ENCODE results near the gene GAS2L3. TPM values are rescaled to one million over a fixed set of nuclear protein-coding genes. Genes with fewer than 3 reads are reported as not detected.

The GAS2L3 gene
- total and polyA plus RNA-seq, 2 of the 13 experiments (the other 11 are each of a cell fraction or from before 2014, with no cell fraction given), result 7.0 to 20.8 TPM

- CTCF ChIA-PET (ENCODE audit: low intra/inter-chr PET ratio, low total read pairs), result no interaction called here
- peaks cover 6% of the 10 kb centered on the region for H3K79me2 ChIP-seq (ENCODE audit: insufficient read depth, low read length)
- no peak overlapping the region for H3K9ac ChIP-seq (ENCODE audit: insufficient read depth, low read depth, low read length)
- no peak overlapping the region for H3K27ac ChIP-seq (ENCODE audit: extremely low read length, insufficient read depth, low read length)
- H2AFZ ChIP-seq (ENCODE audit: low read length), result no peak overlapping the region
- BruUV-seq (replicated peaks), result no TSS peak
- no peaks in the 10 kb centered on the region for H3K9me3 ChIP-seq (ENCODE audit: low read length)
- no peak overlapping the region for H3K4me3 ChIP-seq (replicated peaks in 1 of 3; ENCODE audit: insufficient read depth in 1 of 3, low read depth in 2 of 3, low read length in 3 of 3)
- no peak for ATAC-seq
- no peak for DNase-seq (ENCODE audit: low spot score)
- FAIRE-seq, result no peak
- 97% methylated on average over 2 of the region's 2 CpGs for WGBS (ENCODE audit: low lambda C conversion rate)
- in situ Hi-C loops (cut with HindIII; ENCODE audit: extremely low pct_ligation_motif_present, low pct_unique_long_range_greater_than_20kb) (no loop called here), intact Hi-C loops (cut with micrococcal nuclease; ENCODE audit: unreplicated experiment) (no loop called here)
- no peak overlapping the region for H3K4me2 ChIP-seq (ENCODE audit: low read depth, low read length)
- H4K20me1 ChIP-seq (ENCODE audit: insufficient read depth, low read length), result no peaks in the 10 kb centered on the region; the same call in 1 of the 2 replicates
- POLR2A ChIA-PET, result no interaction called here
- H3K4me1 ChIP-seq (ENCODE audit: insufficient read depth, low read length), result no peaks in the 10 kb centered on the region
- H3K36me3 ChIP-seq (replicated peaks in 1 of 2; ENCODE audit: control insufficient read depth in 1 of 2, insufficient read depth in 2 of 2, low read length in 2 of 2), result peaks cover 2 to 65% of the 10 kb centered on the region in 2 experiments; a peak in 4 of 5 replicates
- TF ChIP-seq ZNF205 (CRISPR knock-in tag; IDR thresholded peaks at IDR 0.05) (no peak), ZNF883 (CRISPR knock-in tag; IDR thresholded peaks at IDR 0.05; ENCODE audit: not compliant biosample characterization) (no peak), CC2D1A (CRISPR knock-in tag; IDR thresholded peaks at IDR 0.05) (no peak), ZNF652 (CRISPR knock-in tag; IDR thresholded peaks at IDR 0.05; ENCODE audit: borderline replicate concordance, low read depth) (no peak), ZNF724P (CRISPR knock-in tag; IDR thresholded peaks at IDR 0.05; ENCODE audit: borderline replicate concordance) (no peak), ZNF232 (CRISPR knock-in tag; IDR thresholded peaks at IDR 0.05; ENCODE audit: borderline replicate concordance) (no peak), ZNF256 (CRISPR knock-in tag; conservative IDR thresholded peaks at IDR 0.05) (no peak), ASH2L (IDR thresholded peaks at IDR 0.05; ENCODE audit: insufficient read length, low read depth, low read length) (no peak), ZNF276 (CRISPR knock-in tag; IDR thresholded peaks at IDR 0.05; ENCODE audit: low read depth) (no peak), ZFP41 (CRISPR knock-in tag; IDR thresholded peaks at IDR 0.05; ENCODE audit: borderline replicate concordance) (no peak), ERF (CRISPR knock-in tag; IDR thresholded peaks at IDR 0.05) (no peak), MAF1 (CRISPR knock-in tag; IDR thresholded peaks at IDR 0.05; ENCODE audit: borderline replicate concordance) (no peak), SRSF1 (optimal IDR thresholded peaks at IDR 0.05; ENCODE audit: low read depth, low read length) (no peak), MAFG (CRISPR knock-in tag; IDR thresholded peaks at IDR 0.05) (no peak), PRPF4 (IDR thresholded peaks at IDR 0.05; ENCODE audit: low read depth, low read length, poor library complexity, severe bottlenecking) (no peak)
- no peaks in the 10 kb centered on the region for H3K27me3 ChIP-seq (ENCODE audit: control insufficient read depth in 1 of 2, insufficient read depth in 2 of 2, low read length in 2 of 2)
These were observed 43.6 kb upstream of the GAS2L3 start for GRCh38 chr12:100529756-100530350.
